ENCODE measurements around the gene PLD3.
A peak's percentile ranks its signal among the peaks of the same experiment; 100 is the strongest.

Gene PLD3

DNA sequence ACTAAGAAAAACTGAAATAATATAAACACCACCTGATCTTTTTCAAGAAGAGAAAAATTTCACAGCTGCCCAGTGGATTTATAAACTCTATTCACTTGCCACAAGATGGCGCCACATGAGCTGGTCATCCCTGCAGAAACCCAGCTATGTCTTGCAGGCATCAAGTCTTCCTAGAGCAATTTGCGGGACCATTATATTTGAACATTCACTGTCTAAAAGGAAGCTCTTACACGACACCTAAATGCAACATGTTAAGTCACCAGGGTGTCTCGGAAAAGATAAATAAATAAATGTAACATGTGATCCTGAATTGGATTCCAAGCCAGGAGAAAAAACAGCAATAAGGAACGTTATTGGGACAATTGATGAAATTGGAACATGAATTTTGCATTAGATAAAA, 43.1 kb upstream of the PLD3 start:
- Histone ChIP-seq H3K36me3 (replicated peaks) (no peaks in the 10 kb centered on the region), H3K27me3 (replicated peaks) (no peaks in the 10 kb centered on the region), H3K4me3 (ENCODE audit: low read depth, low read length) (no peak overlapping the region), H3K27ac (no peak overlapping the region)
- in situ Hi-C loops (cut with HindIII; ENCODE audit: low pct_ligation_motif_present, low sequenced_read_pairs), result no loop called here
- TF ChIP-seq, protein P1, sequence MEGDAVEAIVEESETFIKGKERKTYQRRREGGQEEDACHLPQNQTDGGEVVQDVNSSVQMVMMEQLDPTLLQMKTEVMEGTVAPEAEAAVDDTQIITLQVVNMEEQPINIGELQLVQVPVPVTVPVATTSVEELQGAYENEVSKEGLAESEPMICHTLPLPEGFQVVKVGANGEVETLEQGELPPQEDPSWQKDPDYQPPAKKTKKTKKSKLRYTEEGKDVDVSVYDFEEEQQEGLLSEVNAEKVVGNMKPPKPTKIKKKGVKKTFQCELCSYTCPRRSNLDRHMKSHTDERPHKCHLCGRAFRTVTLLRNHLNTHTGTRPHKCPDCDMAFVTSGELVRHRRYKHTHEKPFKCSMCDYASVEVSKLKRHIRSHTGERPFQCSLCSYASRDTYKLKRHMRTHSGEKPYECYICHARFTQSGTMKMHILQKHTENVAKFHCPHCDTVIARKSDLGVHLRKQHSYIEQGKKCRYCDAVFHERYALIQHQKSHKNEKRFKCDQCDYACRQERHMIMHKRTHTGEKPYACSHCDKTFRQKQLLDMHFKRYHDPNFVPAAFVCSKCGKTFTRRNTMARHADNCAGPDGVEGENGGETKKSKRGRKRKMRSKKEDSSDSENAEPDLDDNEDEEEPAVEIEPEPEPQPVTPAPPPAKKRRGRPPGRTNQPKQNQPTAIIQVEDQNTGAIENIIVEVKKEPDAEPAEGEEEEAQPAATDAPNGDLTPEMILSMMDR (IDR thresholded peaks at IDR 0.05; ENCODE audit: low read depth, low read length, missing control alignments), result peak; percentile 81
- DNase-seq, result peak; percentile 68

DNA sequence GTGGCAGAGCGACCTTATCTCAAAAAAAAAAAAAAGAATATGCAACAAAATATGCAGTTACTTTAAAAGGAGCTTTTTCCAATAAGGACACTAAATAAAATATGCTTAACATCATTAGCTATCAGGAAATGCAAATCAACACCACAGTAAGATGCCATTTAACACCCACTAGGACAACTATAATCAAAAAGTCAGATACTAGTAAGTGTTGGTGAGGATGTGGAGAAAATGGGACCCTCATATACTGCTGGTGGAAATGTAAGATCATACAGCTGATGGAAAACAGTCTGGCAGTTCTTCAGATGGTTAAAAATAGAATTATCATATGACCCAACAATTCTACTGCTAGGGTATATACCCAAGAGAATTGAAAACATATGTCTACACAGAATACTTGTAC, 38.8 kb upstream of the PLD3 start:
- H3K4me3 ChIP-seq (ENCODE audit: low read depth, low read length), result no peak overlapping the region
- in situ Hi-C loops (cut with HindIII; ENCODE audit: low pct_ligation_motif_present, low sequenced_read_pairs), result no loop called here
- TF ChIP-seq, protein P1 (IDR thresholded peaks at IDR 0.05; ENCODE audit: low read depth, low read length, missing control alignments), result no peak
- DNase-seq, result no peak
- H3K27me3 ChIP-seq (replicated peaks), result no peaks in the 10 kb centered on the region
- H3K27ac ChIP-seq, result no peak overlapping the region
- no peaks in the 10 kb centered on the region for H3K36me3 ChIP-seq (replicated peaks)

DNA sequence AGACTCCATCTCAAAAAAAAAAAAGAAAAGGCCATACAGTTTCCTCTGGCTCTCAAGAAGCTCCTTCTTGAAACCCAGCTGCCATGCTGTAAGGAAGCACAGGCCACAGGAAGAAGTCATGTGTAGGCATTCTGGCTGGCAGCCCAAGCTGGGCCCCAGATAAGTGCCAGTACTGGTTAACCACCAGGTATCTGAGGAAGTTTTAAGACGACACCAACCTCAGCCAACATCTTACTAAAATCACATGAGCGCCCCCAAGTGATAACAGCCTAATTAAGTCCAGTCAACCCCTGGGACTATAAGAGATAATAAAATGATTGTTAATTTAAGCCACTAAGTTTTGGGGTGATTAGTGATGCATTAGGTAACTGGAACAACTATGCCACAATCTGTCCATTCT, 36.0 kb upstream of the PLD3 start:
- Histone ChIP-seq H3K27ac (no peak overlapping the region), H3K4me3 (ENCODE audit: low read depth, low read length) (no peak overlapping the region), H3K27me3 (replicated peaks) (no peaks in the 10 kb centered on the region), H3K36me3 (replicated peaks) (peaks cover 7% of the 10 kb centered on the region)
- DNase-seq, result no peak
- TF ChIP-seq, protein P1 (IDR thresholded peaks at IDR 0.05; ENCODE audit: low read depth, low read length, missing control alignments), result no peak
- in situ Hi-C loops (cut with HindIII; ENCODE audit: low pct_ligation_motif_present, low sequenced_read_pairs), result no loop called here

DNA sequence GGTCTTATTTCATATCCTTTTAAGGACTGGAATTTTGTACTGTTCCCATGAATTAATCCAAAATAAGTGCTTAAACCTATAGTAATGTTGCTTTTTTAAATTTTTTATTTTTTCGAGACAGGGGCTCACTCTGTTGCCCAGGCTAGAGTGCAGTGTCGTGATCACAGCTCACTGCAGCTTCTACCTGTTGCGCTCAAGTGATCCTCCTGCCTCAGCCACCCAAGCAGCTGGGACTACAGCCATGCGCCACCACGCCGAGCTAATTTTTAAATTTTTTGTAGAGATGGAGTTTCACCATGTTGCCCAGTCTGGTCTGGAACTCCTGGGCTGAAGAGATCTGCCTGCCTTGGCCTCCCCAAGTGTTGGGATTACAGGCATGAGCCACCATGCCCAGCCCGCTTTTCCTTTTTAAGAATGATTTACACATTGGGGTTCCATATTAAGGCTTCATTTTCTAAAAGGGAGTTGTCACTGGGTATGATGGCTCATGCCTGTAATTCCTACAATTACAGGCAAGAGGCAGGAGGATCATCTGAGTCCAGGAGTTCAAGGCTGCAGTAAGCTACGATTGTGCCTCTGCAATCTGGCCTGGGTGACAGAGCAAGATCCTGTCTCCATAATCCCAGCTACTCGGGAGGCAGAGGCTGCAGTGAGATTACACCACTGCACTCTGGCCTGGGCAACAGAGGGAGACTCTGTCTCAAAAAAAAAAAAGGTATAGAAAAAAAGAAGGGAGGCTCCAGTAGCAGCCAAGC, 35.1 kb upstream of the PLD3 start:
- H3K4me3 ChIP-seq (ENCODE audit: low read depth, low read length), result no peak overlapping the region
- peaks cover 7% of the 10 kb centered on the region for H3K36me3 ChIP-seq (replicated peaks)
- TF ChIP-seq, protein P1 (IDR thresholded peaks at IDR 0.05; ENCODE audit: low read depth, low read length, missing control alignments), result no peak
- H3K27ac ChIP-seq, result no peak overlapping the region
- H3K27me3 ChIP-seq (replicated peaks), result no peaks in the 10 kb centered on the region
- in situ Hi-C loops (cut with HindIII; ENCODE audit: low pct_ligation_motif_present, low sequenced_read_pairs), result no loop called here
- DNase-seq, result no peak

DNA sequence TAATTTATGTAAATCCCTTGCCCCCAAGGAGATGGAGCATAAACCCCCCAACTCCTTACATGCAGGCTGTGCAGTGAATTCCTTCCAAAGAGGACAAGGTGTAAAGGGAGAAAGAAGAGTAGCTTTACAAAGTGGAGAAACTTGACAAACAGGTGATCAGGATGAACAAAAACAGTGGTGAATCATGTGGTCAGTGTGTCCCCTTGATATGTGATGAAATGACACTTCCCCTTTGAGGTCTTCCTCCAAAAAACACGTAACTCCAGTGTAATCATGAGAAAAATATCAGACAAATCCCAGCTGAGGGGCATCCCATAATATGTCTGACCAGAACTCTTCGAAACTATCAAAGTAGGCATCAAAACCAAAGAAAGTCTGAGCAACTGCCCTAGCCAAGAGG, 33.8 kb upstream of the PLD3 start:
- TF ChIP-seq, protein P1 (IDR thresholded peaks at IDR 0.05; ENCODE audit: low read depth, low read length, missing control alignments), result no peak
- H3K27me3 ChIP-seq (replicated peaks), result no peaks in the 10 kb centered on the region
- H3K36me3 ChIP-seq (replicated peaks), result peaks cover 9% of the 10 kb centered on the region
- in situ Hi-C loops (cut with HindIII; ENCODE audit: low pct_ligation_motif_present, low sequenced_read_pairs), result no loop called here
- H3K27ac ChIP-seq, result no peak overlapping the region
- DNase-seq, result no peak
- no peak overlapping the region for H3K4me3 ChIP-seq (ENCODE audit: low read depth, low read length)
